HepG2 (cell line): ENCODE results near the gene AP3D1.

ENCODE experiments used
- CENPX ChIP-seq: sonication (generic); formaldehyde crosslinking; IDR thresholded peaks from 2 replicates; pipeline ENCODE4 v1.9.0; 2021; ENCODE audit warnings: mild to moderate bottlenecking, missing genetic modification reagents, moderate library complexity
- CTCF ChIP-seq: sonication (generic); formaldehyde crosslinking; IDR thresholded peaks from 2 replicates; pipeline ENCODE4 v1.5.0; 2020; ENCODE audit warnings: mild to moderate bottlenecking, missing genetic modification reagents, moderate library complexity
- HNF4A ChIP-seq: sonication (generic); formaldehyde crosslinking; IDR thresholded peaks from 2 replicates; pipeline ENCODE4 v1.4.0; 2020; ENCODE audit warnings: missing genetic modification reagents
- SIN3A ChIP-seq: IDR thresholded peaks from 2 replicates; pipeline ENCODE4 v1.6.1; 2011; ENCODE audit warnings: low read depth, mild to moderate bottlenecking, control low read depth, low read length, borderline replicate concordance
- SMC3 ChIP-seq: IDR thresholded peaks from 2 replicates; pipeline ENCODE4 v1.6.1; 2011; ENCODE audit warnings: low read length, improper control_type of control experiment
- STAT5B ChIP-seq: sonication (generic); formaldehyde crosslinking; IDR thresholded peaks from 2 replicates; pipeline ENCODE4 v1.4.0; 2020; ENCODE audit warnings: missing genetic modification reagents
- ZNF274 ChIP-seq: sonication (generic); formaldehyde crosslinking; IDR thresholded peaks from 2 replicates; pipeline ENCODE4 v1.5.1; 2020; ENCODE audit warnings: mild to moderate bottlenecking, missing genetic modification reagents
- ZNF780A ChIP-seq: sonication (generic); formaldehyde crosslinking; IDR thresholded peaks from 2 replicates; pipeline ENCODE4 v1.8.0; 2022; ENCODE audit warnings: mild to moderate bottlenecking, missing genetic modification reagents, moderate library complexity
- ZNF782 ChIP-seq: sonication (generic); formaldehyde crosslinking; IDR thresholded peaks from 2 replicates; pipeline ENCODE4 v1.4.0; 2020; ENCODE audit warnings: missing genetic modification reagents, mild to moderate bottlenecking, borderline replicate concordance

- no peak for TF ChIP-seq ZNF274 (CRISPR knock-in tag)
- no peak for TF ChIP-seq CTCF (CRISPR knock-in tag)
- no peak for TF ChIP-seq CENPX (CRISPR knock-in tag)
- no peak for TF ChIP-seq HNF4A (CRISPR knock-in tag)
- no peak for TF ChIP-seq STAT5B (CRISPR knock-in tag)
- TF ChIP-seq SMC3, result no peak
- no peak for TF ChIP-seq SIN3A
- no peak for TF ChIP-seq ZNF780A (CRISPR knock-in tag)
- no peak for TF ChIP-seq ZNF782 (CRISPR knock-in tag)
Measured at GRCh38 chr19:2139385-2140137, 11.8 kb downstream of the AP3D1 start.
